ENCODE data around the gene ZNF576. TPM values are rescaled to one million over a fixed set of nuclear protein-coding genes. Genes with fewer than 3 reads are reported as not detected.

The ZNF576 gene
- total and polyA plus RNA-seq, 2 of the 4 experiments (the other 2 are of a cell fraction): 13.8 to 19.5 TPM

- no peaks in the 10 kb centered on the region for H3K9me1 ChIP-seq (ENCODE audit: insufficient read depth, low read length)
- H3K36me3 ChIP-seq (ENCODE audit: control insufficient read depth, insufficient read depth, low read length): no peaks in the 10 kb centered on the region
- no peak overlapping the region for H4K91ac ChIP-seq (ENCODE audit: insufficient read depth, low read depth, low read length)
- no peak overlapping the region for H2BK20ac ChIP-seq (ENCODE audit: low read depth, low read length)
- no peak overlapping the region for H2AFZ ChIP-seq (replicated peaks; ENCODE audit: low read length, poor library complexity)
- no TSS peak for BruUV-seq (replicated peaks)
- no peak overlapping the region for H3K9ac ChIP-seq (ENCODE audit: low read depth, low read length)
- H2AK5ac ChIP-seq (ENCODE audit: low read depth, low read length): no peak overlapping the region
- no peak for DNase-seq
- intact Hi-C loops (cut with micrococcal nuclease): no loop called here
- POLR2A ChIA-PET (ENCODE audit: unreplicated experiment): no interaction called here
- TF ChIP-seq MAZ (IDR thresholded peaks at IDR 0.05; ENCODE audit: borderline replicate concordance, low read depth, low read length) (no peak), POLR2A (IDR thresholded peaks at IDR 0.05; ENCODE audit: low read depth, low read length) (no peak), MXI1 (IDR thresholded peaks at IDR 0.05; ENCODE audit: borderline replicate concordance, low read depth, low read length) (no peak)
- H3K4ac ChIP-seq (ENCODE audit: low read depth, low read length): no peak overlapping the region
- peaks cover 36% of the 10 kb centered on the region for H3K27me3 ChIP-seq (ENCODE audit: control insufficient read depth, insufficient read depth, low read length)
- no peak overlapping the region for H3K4me2 ChIP-seq (ENCODE audit: low read depth, low read length)
- CTCF ChIA-PET: no interaction called here
- ATAC-seq (ENCODE audit: low read depth): no peak
- no peak overlapping the region for H2BK15ac ChIP-seq (ENCODE audit: low read depth, low read length)
- H3K9me3 ChIP-seq (ENCODE audit: control insufficient read depth, insufficient read depth, low read length): no peaks in the 10 kb centered on the region
- H2BK5ac ChIP-seq (ENCODE audit: low read depth, low read length, poor library complexity, severe bottlenecking): no peak overlapping the region
- no peak overlapping the region for H3K14ac ChIP-seq (replicated peaks; ENCODE audit: low read depth, low read length)
- H3K23ac ChIP-seq (ENCODE audit: low read depth, low read length): peak overlapping the region; percentile 11; the same call in 1 of the 2 replicates
- H3K18ac ChIP-seq (ENCODE audit: low read depth, low read length): no peak overlapping the region
- H2AK9ac ChIP-seq (replicated peaks; ENCODE audit: low read depth, low read length, poor library complexity): peak overlapping the region; percentile 66
- no peaks in the 10 kb centered on the region for H3K79me1 ChIP-seq (ENCODE audit: low read depth in 1 of 2, low read length in 2 of 2)
- no peak overlapping the region for H2BK120ac ChIP-seq (ENCODE audit: low read depth, low read length)
- no peak overlapping the region for H4K5ac ChIP-seq (ENCODE audit: low read depth, low read length)
- dilution Hi-C loops (cut with HindIII; ENCODE audit: low sequenced_read_pairs, unreplicated experiment): no loop called here
- H4K20me1 ChIP-seq (ENCODE audit: insufficient read depth, low read length): no peaks in the 10 kb centered on the region
- H3K4me3 ChIP-seq (ENCODE audit: insufficient read depth, low read depth, low read length): no peak overlapping the region
- no peak overlapping the region for H4K8ac ChIP-seq (ENCODE audit: low read depth in 2 of 2, low read length in 2 of 2)
- no peak overlapping the region for H3K56ac ChIP-seq (ENCODE audit: extremely low read depth, insufficient read depth, low read length)
- 52% methylated on average over 2 of the region's 13 CpGs; no CpG with 5 or more reads in 1 of the 2 experiments for WGBS, 2 experiments (ENCODE audit: extremely low coverage in 2 of 2, insufficient read length in 1 of 2)
- in situ Hi-C loops (cut with MboI; ENCODE audit: low sequenced_read_pairs): no loop called here
- H3K4me1 ChIP-seq (ENCODE audit: control insufficient read depth, insufficient read depth, low read length): peaks cover 9% of the 10 kb centered on the region
- no peak overlapping the region for H3K27ac ChIP-seq (ENCODE audit: insufficient read depth, low read length)
Measured at GRCh38 chr19:43638214-43638994, 42.0 kb downstream of the ZNF576 start.

Data from IMR-90 (cell line).